ENCODE measurements around the gene BROX. TPM values are rescaled to one million over a fixed set of nuclear protein-coding genes. Genes with fewer than 3 reads are reported as not detected.

BROX gene
- total and polyA plus RNA-seq, 2 donors (not counting 3 experiments of a cell fraction or from before 2014, with no cell fraction given) = 7.3 to 39.7 TPM

DNA sequence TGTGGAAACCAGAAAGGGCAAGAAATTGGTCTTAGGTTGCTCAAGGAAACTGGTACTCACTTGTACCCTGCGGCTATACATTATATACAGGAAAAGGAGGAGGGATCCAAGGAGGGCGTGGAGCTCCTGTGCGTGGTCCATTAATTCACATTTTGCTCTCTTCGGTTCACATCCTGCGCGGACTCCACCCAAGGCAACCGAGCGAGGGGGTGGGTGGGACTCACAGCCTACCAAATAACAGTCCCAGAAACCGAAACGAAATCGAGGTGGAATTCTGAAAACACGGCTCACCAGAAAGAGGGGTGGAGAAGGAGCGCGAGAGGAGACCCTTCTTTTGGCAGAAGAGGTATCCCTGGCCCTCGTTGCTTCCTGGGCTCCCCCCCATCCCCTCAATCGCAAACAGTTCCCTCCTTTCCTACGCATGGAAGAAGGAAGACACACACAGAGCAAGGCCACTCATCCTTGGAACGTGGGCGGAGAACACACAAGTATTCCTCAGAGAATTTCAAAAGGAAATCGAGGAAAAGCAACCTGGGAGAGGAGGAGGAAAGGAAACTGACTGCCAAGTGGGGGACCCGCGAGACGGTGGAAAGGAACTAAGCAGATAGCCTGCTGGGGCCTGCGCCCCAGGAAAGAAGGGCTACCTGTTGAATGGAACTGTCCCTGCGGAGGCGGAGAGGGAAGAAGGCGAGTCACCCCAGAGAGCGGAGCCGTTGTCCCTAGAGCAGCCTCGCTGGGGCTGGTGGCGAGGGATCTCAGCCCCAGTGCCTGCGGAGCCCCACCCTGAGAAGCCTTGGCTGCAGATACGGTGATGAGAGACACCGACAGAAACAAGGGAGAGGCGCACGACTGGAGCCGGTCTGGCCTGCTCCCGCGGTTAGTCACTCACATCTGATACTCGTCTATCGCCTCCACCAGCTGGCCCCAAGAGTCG, 778 bp upstream of the BROX start:
- peak overlapping the region; percentile 54 to 75 (median 56) for H3K4me3 ChIP-seq (replicated peaks in 1 of 3; ENCODE audit: insufficient read depth in 1 of 3, low read depth in 1 of 3, low read length in 3 of 3)
- H4K20me1 ChIP-seq (replicated peaks; ENCODE audit: control insufficient read depth, extremely low read depth, insufficient read depth, low read length) = no peaks in the 10 kb centered on the region
- POLR2A ChIA-PET = no interaction called here
- DNase-seq (ENCODE audit: low read depth, low spot score) (peak; percentile 67), FAIRE-seq (peak; percentile 75)
- intact Hi-C loops (cut with micrococcal nuclease) = loop anchor here (1.0 to 10.0 kb wide), 2 partner anchors 283 to 370 kb away; no protein-coding TSS in a partner anchor
- H3K79me2 ChIP-seq (ENCODE audit: control insufficient read depth, insufficient read depth, low read length) = peaks cover 58% of the 10 kb centered on the region
- peak overlapping the region; percentile 18 for H3K27ac ChIP-seq (ENCODE audit: insufficient read depth, low read depth, low read length)
- CTCF ChIA-PET = interaction anchor here (0.6 to 1.8 kb wide), 5 partner anchors 11 to 412 kb away, joined by 3 to 5 read pairs (median 3); no protein-coding TSS in a partner anchor
- H3K9me1 ChIP-seq (replicated peaks; ENCODE audit: control insufficient read depth, extremely low read depth, insufficient read depth, low read length) = no peaks in the 10 kb centered on the region
- peak overlapping the region; percentile 59 for H3K9ac ChIP-seq (replicated peaks; ENCODE audit: extremely low read depth, insufficient read depth, low read length)
- no peaks in the 10 kb centered on the region for H3K9me3 ChIP-seq (replicated peaks; ENCODE audit: control insufficient read depth, insufficient read depth, low read length)
- peak overlapping the region; percentile 6 for H2AFZ ChIP-seq (ENCODE audit: low read depth, low read length)
- H3K36me3 ChIP-seq (ENCODE audit: control insufficient read depth in 2 of 2, extremely low read depth in 1 of 2, insufficient read depth in 2 of 2, low read length in 2 of 2) = no peaks in the 10 kb centered on the region
- TSS peak; percentile 51 for BruUV-seq (replicated peaks)
- peaks cover 14% of the 10 kb centered on the region for H3K4me1 ChIP-seq (ENCODE audit: control insufficient read depth, extremely low read depth, insufficient read depth, low read length)
- TF ChIP-seq FOS (IDR thresholded peaks at IDR 0.05; ENCODE audit: borderline replicate concordance, insufficient read depth, low read length) (no peak), POLR2A (IDR thresholded peaks at IDR 0.05; ENCODE audit: low read depth, low read length) (no peak), MYC (IDR thresholded peaks at IDR 0.05; ENCODE audit: low read depth, low read length) (no peak), JUN (IDR thresholded peaks at IDR 0.05; ENCODE audit: borderline replicate concordance, insufficient read depth, insufficient read length, low read depth) (no peak)
- peak overlapping the region; percentile 80 for H3K4me2 ChIP-seq (ENCODE audit: insufficient read depth, low read length)
- dilution Hi-C loops (cut with MboI; ENCODE audit: extremely low pct_ligation_motif_present, low sequenced_read_pairs) = no loop called here
- H3K27me3 ChIP-seq (ENCODE audit: control insufficient read depth in 2 of 2, insufficient read depth in 2 of 2, low read length in 2 of 2) = no peaks in the 10 kb centered on the region

Measured in endothelial cell of umbilical vein (primary cell).